22Rv1 (cell line): ENCODE data around the gene PGLYRP1.

Experiments used
- CTCF ChIP-seq: fragments of 450-650 bp; IDR thresholded peaks from 2 replicates; pipeline ENCODE4 v1.5.1; 2017; ENCODE audit warnings: mild to moderate bottlenecking
- ZFX ChIP-seq: fragments of 450-650 bp; IDR thresholded peaks from 2 replicates; pipeline ENCODE4 v1.6.1; 2017; ENCODE audit warnings: antibody characterized with exemption, borderline replicate concordance

GRCh38 chr19:45969676-45970075 lies 53.2 kb downstream of the PGLYRP1 start:
- TF ChIP-seq CTCF = no peak
- no peak for TF ChIP-seq ZFX
